ENCODE results near the gene GLT1D1. TPM values are rescaled to one million over a fixed set of nuclear protein-coding genes. Genes with fewer than 3 reads are reported as not detected.

Gene GLT1D1
- total RNA-seq, 1 donor from 2014 or later: 9.5 TPM

DNA sequence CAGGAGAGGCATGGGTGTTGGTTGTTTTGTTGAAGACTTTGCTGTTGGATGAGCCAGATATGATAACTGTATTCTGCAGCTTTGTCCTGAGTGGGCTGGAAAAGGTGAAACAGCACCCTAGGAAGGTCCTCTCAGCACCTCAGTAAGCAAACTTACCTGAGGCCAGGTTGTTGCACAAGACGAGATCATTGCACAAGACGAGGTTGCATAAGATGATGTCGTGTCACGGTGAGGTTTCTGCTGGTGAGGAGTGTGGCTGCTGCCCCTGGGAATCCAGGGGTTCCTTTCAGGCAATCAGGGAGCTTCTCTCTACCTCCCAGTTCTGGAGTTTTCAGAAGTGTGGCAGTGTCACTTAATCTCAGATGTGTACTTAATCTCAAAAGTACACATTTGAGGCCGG lies 85.6 kb downstream of the GLT1D1 start:
- Histone ChIP-seq H3K36me3 (no peaks in the 10 kb centered on the region), H3K9me3 (no peaks in the 10 kb centered on the region), H3K27me3 (no peaks in the 10 kb centered on the region), H3K4me3 (no peak overlapping the region), H3K27ac (no peak overlapping the region), H3K4me1 (no peaks in the 10 kb centered on the region)
- intact Hi-C loops (cut with DNase I): no loop called here
- DNase-seq (ENCODE audit: low spot score in 2 of 2): no peak
- TF ChIP-seq, protein P1, sequence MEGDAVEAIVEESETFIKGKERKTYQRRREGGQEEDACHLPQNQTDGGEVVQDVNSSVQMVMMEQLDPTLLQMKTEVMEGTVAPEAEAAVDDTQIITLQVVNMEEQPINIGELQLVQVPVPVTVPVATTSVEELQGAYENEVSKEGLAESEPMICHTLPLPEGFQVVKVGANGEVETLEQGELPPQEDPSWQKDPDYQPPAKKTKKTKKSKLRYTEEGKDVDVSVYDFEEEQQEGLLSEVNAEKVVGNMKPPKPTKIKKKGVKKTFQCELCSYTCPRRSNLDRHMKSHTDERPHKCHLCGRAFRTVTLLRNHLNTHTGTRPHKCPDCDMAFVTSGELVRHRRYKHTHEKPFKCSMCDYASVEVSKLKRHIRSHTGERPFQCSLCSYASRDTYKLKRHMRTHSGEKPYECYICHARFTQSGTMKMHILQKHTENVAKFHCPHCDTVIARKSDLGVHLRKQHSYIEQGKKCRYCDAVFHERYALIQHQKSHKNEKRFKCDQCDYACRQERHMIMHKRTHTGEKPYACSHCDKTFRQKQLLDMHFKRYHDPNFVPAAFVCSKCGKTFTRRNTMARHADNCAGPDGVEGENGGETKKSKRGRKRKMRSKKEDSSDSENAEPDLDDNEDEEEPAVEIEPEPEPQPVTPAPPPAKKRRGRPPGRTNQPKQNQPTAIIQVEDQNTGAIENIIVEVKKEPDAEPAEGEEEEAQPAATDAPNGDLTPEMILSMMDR (IDR thresholded peaks at IDR 0.05): no peak

DNA sequence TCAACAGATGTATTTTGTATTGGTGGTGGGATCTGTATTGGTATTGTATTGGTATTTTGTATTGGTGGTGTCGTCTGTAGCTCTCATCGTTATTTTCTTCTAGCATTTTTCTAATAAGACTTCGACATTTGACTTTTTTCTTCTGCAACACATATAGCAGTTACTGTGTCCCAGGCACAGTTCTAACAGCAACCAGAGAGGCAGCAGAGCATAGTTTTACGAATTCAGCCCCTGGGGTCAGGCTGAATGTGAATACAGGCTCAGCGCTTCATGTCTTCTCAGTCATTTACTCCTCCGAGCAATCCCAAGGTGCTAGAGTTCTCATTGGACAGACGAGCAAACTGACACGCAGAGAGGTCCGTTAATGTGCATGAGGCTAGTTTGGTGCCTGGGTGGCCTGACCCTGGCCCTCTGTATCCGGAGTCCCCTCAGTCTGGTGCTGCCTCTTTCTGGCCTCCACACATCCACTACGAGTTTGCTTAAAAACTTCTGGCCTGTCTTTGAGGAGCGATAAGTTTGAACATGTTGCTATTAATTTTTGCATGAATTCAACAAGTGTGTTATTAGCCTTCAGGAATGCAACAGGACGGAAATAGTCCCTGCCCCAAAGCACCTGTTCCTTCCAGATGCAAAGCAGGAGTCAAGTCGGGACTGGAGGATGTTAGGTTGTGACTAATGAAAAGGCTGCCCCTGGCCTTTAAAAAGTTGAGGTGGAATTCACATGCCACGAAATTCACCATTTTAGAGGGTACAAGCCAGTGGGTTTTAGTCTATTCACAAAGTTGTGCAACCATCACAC lies 87.0 kb downstream of the GLT1D1 start:
- no peak for DNase-seq (ENCODE audit: low spot score in 2 of 2)
- TF ChIP-seq, protein P1 (IDR thresholded peaks at IDR 0.05): no peak
- H3K9me3 ChIP-seq: no peaks in the 10 kb centered on the region
- no peaks in the 10 kb centered on the region for H3K4me1 ChIP-seq
- no peak overlapping the region for H3K27ac ChIP-seq
- intact Hi-C loops (cut with DNase I): no loop called here
- no peaks in the 10 kb centered on the region for H3K36me3 ChIP-seq
- H3K4me3 ChIP-seq: no peak overlapping the region
- H3K27me3 ChIP-seq: no peaks in the 10 kb centered on the region

DNA sequence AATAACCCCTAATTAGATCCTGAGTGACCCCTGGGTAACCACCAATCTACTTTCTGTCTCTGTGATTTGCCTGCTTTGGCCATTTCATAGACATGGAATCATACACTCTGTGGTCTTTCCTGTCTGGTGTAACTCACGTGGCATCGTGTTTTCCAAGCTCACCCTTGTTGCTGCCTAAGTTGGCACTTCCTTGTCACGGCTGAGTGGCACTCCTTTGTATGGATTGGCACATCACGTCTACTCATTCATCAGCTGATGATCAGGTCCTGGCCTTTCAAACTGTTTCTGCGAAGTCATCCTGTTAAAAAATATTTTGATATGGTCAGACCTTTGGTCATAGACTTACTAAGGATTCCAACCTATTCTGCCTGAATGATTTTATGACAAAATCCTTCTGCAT lies 87.7 kb downstream of the GLT1D1 start:
- H3K4me3 ChIP-seq: no peak overlapping the region
- no peak for DNase-seq (ENCODE audit: low spot score in 2 of 2)
- H3K4me1 ChIP-seq: no peaks in the 10 kb centered on the region

DNA sequence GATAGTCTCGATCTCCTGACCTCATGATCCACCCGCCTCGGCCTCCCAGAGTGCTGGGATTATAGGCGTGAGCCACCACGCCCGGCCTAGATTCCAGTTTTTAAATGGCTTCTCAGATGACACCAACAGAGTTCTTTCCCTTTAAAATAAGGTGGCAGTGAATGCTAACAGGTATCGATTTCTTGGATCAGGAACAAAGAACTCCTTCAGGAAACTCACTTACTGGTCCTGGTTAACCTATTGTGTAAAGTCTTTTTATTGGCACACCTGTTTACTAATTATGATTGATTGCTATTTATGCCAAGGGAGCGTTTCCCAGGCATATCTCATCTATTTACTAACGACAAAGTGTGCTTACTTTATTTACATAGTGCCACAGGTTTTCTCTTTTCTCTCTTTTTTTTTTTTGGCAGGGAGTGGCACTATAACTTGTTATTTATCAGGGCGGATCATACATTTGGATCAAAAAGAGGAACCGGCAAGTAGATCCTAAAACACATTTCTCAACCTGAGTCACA lies 89.7 kb downstream of the GLT1D1 start:
- intact Hi-C loops (cut with DNase I): no loop called here
- H3K27ac ChIP-seq: no peak overlapping the region
- no peaks in the 10 kb centered on the region for H3K27me3 ChIP-seq
- H3K36me3 ChIP-seq: no peaks in the 10 kb centered on the region
- TF ChIP-seq, protein P1 (IDR thresholded peaks at IDR 0.05): no peak
- no peaks in the 10 kb centered on the region for H3K9me3 ChIP-seq
- H3K4me3 ChIP-seq: no peak overlapping the region
- H3K4me1 ChIP-seq: no peaks in the 10 kb centered on the region
- no peak for DNase-seq (ENCODE audit: low spot score in 2 of 2)

More for the DNA sequence above, 87.7 kb downstream of the GLT1D1 start:
- TF ChIP-seq, protein P1 (IDR thresholded peaks at IDR 0.05): no peak
- Histone ChIP-seq H3K9me3 (no peaks in the 10 kb centered on the region), H3K36me3 (no peaks in the 10 kb centered on the region), H3K27me3 (no peaks in the 10 kb centered on the region), H3K27ac (no peak overlapping the region)
- intact Hi-C loops (cut with DNase I): no loop called here

DNA sequence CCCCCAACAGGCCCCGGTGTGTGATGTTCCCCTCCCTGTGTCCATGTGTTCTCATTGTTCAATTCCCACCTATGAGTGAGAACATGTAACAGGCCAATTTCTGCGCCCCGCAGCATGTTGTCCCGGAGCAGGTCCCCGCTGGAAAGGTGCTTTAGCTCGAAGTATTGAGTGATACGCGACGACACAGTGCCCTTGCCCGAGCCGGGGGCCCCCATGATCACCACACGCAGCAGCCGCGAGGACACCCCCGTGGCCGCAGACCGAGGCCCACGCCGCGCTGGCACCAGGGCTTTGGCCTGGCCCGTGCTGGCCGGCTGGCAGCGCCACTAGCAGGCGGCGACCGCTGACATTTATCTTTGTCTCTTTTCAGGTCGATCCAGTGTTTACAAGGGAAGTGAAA lies 91.7 kb downstream of the GLT1D1 start:
- no peaks in the 10 kb centered on the region for H3K4me1 ChIP-seq
- H3K4me3 ChIP-seq: no peak overlapping the region
- no peak overlapping the region for H3K27ac ChIP-seq
- H3K27me3 ChIP-seq: no peaks in the 10 kb centered on the region
- no peaks in the 10 kb centered on the region for H3K9me3 ChIP-seq
- no peaks in the 10 kb centered on the region for H3K36me3 ChIP-seq
- TF ChIP-seq, protein P1 (IDR thresholded peaks at IDR 0.05): no peak
- intact Hi-C loops (cut with DNase I): no loop called here
- no peak for DNase-seq (ENCODE audit: low spot score in 2 of 2)
